T-helper 17 cell (primary cell): ENCODE data around the gene DDX20. TPM values are rescaled to one million over a fixed set of nuclear protein-coding genes. Genes with fewer than 3 reads are reported as not detected.
A peak's percentile ranks its signal among the peaks of the same experiment; 100 is the strongest.

ENCODE experiments used
- ATAC-seq: fragments of 150-1000 bp; cut with Tn5 transposase; 2 replicates; pipeline ENCODE4 v1.10.0; 2021; ENCODE audit warnings: mild to moderate bottlenecking, moderate library complexity
- DNase-seq, 3 donors: peaks; one replicate each; pipeline versions ENCODE4 v3.0.0 to v3.0.0-alpha.2; 2020 to 2021
- H3K9me3 ChIP-seq: one replicate; pipeline ENCODE4 v1.7.0; 2013; ENCODE audit warnings: low read length, mild to moderate bottlenecking; ENCODE audit not compliant: control insufficient read depth, poor library complexity, severe bottlenecking
- H3K27ac Mint-ChIP-seq: one replicate; pipeline ENCODE4 v1.8.0; 2022; ENCODE audit warnings: mild to moderate bottlenecking, moderate library complexity, mixed read lengths
- H3K27me3 Mint-ChIP-seq: one replicate; pipeline ENCODE4 v1.8.0; 2022; ENCODE audit warnings: mixed read lengths
- H3K36me3 Mint-ChIP-seq: one replicate; pipeline ENCODE4 v1.8.0; 2022; ENCODE audit warnings: low read depth, mixed read lengths
- H3K4me1 Mint-ChIP-seq: one replicate; pipeline ENCODE4 v1.8.0; 2022; ENCODE audit warnings: mild to moderate bottlenecking, mixed read lengths
- H3K4me3 Mint-ChIP-seq: one replicate; pipeline ENCODE4 v1.8.0; 2022; ENCODE audit warnings: mild to moderate bottlenecking, moderate library complexity, mixed read lengths
- total RNA-seq, 4 donors: library from RNA in 2 of 4; stranded (reverse) in 2 of 4; gene quantifications; one replicate each; pipeline ENCODE4 v1.2.3 and lab custom pipeline; 2022 to 2026

The DDX20 gene, protein sequence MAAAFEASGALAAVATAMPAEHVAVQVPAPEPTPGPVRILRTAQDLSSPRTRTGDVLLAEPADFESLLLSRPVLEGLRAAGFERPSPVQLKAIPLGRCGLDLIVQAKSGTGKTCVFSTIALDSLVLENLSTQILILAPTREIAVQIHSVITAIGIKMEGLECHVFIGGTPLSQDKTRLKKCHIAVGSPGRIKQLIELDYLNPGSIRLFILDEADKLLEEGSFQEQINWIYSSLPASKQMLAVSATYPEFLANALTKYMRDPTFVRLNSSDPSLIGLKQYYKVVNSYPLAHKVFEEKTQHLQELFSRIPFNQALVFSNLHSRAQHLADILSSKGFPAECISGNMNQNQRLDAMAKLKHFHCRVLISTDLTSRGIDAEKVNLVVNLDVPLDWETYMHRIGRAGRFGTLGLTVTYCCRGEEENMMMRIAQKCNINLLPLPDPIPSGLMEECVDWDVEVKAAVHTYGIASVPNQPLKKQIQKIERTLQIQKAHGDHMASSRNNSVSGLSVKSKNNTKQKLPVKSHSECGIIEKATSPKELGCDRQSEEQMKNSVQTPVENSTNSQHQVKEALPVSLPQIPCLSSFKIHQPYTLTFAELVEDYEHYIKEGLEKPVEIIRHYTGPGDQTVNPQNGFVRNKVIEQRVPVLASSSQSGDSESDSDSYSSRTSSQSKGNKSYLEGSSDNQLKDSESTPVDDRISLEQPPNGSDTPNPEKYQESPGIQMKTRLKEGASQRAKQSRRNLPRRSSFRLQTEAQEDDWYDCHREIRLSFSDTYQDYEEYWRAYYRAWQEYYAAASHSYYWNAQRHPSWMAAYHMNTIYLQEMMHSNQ
- total RNA-seq = 10 to 100 TPM; 20.6 to 24.7 TPM
- total RNA-seq (lab: John Stamatoyannopoulos, UW) = 74.4 to 98.6 reads per million in 2 donors

GRCh38 chr1:111755331-111756123, at the start of gene DDX20:
Gene DDX20 (plus strand): TSS chr1:111755901. CDS start chr1:111755925, 24 bp downstream.
- peaks cover 5% of the 10 kb centered on the region for H3K36me3 Mint-ChIP-seq
- H3K9me3 ChIP-seq = no peaks in the 10 kb centered on the region
- peak within 1 kb of the TSS; percentile 98 for H3K27ac Mint-ChIP-seq
- H3K4me1 Mint-ChIP-seq = peaks cover 28% of the 10 kb centered on the region
- H3K4me3 Mint-ChIP-seq = peak within 1 kb of the TSS; percentile 99
- ATAC-seq (peak; percentile 90), DNase-seq (peak; percentile 90 to 92 (median 92))
- no peaks in the 10 kb centered on the region for H3K27me3 Mint-ChIP-seq

DNA sequence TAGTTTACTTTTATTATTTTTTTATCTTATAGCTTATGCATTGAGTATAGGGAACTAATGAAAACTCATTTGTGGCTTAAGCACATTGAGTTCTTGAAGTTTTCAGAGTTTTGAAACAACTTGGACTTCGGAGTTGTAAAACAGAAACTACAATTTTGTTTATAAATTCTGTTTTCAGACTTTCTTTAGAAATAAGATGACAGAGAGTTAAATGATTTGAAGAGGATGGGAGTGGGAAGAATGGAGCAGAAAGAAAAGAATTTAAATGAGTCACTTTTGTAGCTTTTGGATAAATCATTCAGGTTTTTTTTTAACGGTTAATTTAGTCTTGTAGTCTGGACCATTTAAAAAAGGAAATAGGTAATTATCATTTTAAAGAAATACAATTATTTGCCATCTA, 48.8 kb upstream of the DDX20 start:
- DNase-seq = no peak
- Mint-ChIP-seq H3K4me3 (no peak overlapping the region), H3K27ac (peak overlapping the region; percentile 89), H3K36me3 (peaks cover 5% of the 10 kb centered on the region), H3K4me1 (peaks cover 11% of the 10 kb centered on the region), H3K27me3 (no peaks in the 10 kb centered on the region)
- ATAC-seq = no peak
- H3K9me3 ChIP-seq = no peaks in the 10 kb centered on the region

DNA sequence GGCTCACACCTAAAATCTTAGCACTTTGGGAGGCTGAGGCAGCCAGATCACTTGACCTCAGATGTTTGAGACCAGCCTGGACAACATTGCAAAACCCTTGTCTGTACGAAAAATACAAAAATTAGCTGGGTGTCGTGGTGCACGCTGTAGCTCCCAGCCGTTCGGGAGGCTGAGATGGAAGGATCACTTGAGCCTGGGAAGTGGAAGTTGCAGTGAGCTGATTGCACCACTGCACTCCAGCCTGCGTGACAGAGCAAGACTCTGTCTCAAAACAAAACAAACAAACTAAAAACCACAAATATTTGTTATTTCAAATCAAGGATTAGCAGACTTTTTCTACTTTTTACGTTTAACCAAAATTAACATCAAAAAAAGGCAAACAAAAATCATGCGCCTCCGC, 47.8 kb upstream of the DDX20 start:
- peaks cover 5% of the 10 kb centered on the region for H3K36me3 Mint-ChIP-seq
- no peaks in the 10 kb centered on the region for H3K9me3 ChIP-seq
- peak overlapping the region; percentile 89 for H3K27ac Mint-ChIP-seq
- ATAC-seq (no peak), DNase-seq (no peak)
- no peak overlapping the region for H3K4me3 Mint-ChIP-seq
- peaks cover 11% of the 10 kb centered on the region for H3K4me1 Mint-ChIP-seq
- H3K27me3 Mint-ChIP-seq = no peaks in the 10 kb centered on the region

GRCh38 chr1:111709986-111710385, 45.7 kb upstream of the DDX20 start:
- DNase-seq (no peak), ATAC-seq (no peak)
- no peaks in the 10 kb centered on the region for H3K27me3 Mint-ChIP-seq
- peaks cover 11% of the 10 kb centered on the region for H3K4me1 Mint-ChIP-seq
- H3K4me3 Mint-ChIP-seq = no peak overlapping the region
- no peaks in the 10 kb centered on the region for H3K9me3 ChIP-seq
- peaks cover 5% of the 10 kb centered on the region for H3K36me3 Mint-ChIP-seq
- H3K27ac Mint-ChIP-seq = peak overlapping the region; percentile 89

DNA sequence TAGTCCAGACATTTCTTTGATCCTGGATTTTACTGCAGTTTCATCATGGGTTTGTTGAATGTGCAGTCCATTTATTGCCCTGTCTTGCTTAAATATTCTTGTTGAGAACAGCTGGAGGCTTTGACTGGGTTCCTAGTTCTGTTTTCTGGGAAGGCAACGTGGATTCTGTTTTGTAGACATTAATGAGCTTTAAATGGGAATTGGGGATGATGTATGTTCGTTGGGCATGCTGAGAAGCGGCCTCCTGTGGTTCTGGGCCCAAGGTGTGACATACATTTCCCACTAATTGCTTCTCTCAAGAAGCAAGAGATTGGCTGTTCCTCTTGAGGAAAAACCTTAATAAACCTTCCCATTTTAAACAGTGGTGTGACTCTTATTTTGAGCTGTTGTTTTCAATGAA, 39.4 kb upstream of the DDX20 start:
- Mint-ChIP-seq H3K4me1 (peaks cover 24% of the 10 kb centered on the region), H3K27ac (no peak overlapping the region), H3K27me3 (no peaks in the 10 kb centered on the region), H3K4me3 (no peak overlapping the region), H3K36me3 (peaks cover 9% of the 10 kb centered on the region)
- DNase-seq (no peak), ATAC-seq (no peak)
- no peaks in the 10 kb centered on the region for H3K9me3 ChIP-seq

- Mint-ChIP-seq H3K4me1 (peaks cover 29% of the 10 kb centered on the region), H3K4me3 (no peak overlapping the region), H3K36me3 (peaks cover 9% of the 10 kb centered on the region), H3K27ac (peak overlapping the region; percentile 79), H3K27me3 (no peaks in the 10 kb centered on the region)
- ATAC-seq = no peak
- no peak for DNase-seq
- no peaks in the 10 kb centered on the region for H3K9me3 ChIP-seq
These were observed 38.3 kb upstream of the DDX20 start for GRCh38 chr1:111717450-111717849.

DNA sequence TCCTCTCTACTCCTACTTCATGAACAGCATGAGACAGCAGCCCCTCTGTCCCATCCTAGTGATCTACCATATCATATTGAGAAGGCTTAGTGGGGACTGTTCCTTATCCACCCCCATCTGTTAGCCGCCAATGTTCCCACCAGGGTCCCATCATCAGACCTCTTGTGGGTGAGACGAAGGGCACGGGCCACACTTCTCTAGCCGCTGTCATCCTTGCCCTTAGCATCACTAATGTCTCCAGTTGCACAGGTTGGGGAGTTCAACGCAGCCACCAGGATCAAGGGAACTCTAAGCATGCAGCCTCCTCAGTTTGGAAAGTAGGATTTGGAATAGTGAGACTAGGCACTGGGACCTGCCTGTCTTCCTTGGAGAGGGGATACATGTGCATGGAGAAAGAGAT, 36.6 kb upstream of the DDX20 start:
- H3K27ac Mint-ChIP-seq = peak overlapping the region; percentile 97

DNA sequence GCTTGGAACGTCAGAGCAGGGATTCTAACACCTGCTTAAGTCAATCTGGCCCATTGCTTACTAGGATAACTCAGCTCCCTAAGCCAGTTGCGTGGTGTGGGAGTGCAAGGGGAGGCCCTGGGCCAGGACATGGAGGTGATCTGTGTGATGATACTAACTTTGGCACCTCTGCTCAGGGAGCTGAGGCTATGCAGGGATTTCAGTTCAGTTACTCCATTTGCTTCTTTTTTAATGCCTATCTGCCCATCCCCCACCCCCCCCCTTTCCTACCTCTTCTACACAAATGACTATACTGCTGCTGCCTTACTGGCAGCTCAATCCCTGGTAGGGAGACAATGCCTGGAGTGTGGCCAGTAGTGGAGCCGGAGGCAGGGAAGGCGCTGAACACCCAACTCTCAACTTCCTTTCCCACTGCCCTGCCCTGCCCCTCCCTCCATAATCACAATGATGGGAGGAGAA, 36.0 kb upstream of the DDX20 start:
- no peaks in the 10 kb centered on the region for H3K9me3 ChIP-seq
- Mint-ChIP-seq H3K27ac (peak overlapping the region; percentile 97), H3K4me1 (peaks cover 47% of the 10 kb centered on the region), H3K36me3 (peaks cover 9% of the 10 kb centered on the region), H3K27me3 (no peaks in the 10 kb centered on the region), H3K4me3 (no peak overlapping the region)
- no peak for ATAC-seq
- no peak for DNase-seq

More for the DNA sequence above, 36.6 kb upstream of the DDX20 start:
- no peak for DNase-seq
- Mint-ChIP-seq H3K4me1 (peaks cover 43% of the 10 kb centered on the region), H3K36me3 (peaks cover 9% of the 10 kb centered on the region), H3K4me3 (no peak overlapping the region), H3K27me3 (no peaks in the 10 kb centered on the region)
- no peak for ATAC-seq
- no peaks in the 10 kb centered on the region for H3K9me3 ChIP-seq

DNA sequence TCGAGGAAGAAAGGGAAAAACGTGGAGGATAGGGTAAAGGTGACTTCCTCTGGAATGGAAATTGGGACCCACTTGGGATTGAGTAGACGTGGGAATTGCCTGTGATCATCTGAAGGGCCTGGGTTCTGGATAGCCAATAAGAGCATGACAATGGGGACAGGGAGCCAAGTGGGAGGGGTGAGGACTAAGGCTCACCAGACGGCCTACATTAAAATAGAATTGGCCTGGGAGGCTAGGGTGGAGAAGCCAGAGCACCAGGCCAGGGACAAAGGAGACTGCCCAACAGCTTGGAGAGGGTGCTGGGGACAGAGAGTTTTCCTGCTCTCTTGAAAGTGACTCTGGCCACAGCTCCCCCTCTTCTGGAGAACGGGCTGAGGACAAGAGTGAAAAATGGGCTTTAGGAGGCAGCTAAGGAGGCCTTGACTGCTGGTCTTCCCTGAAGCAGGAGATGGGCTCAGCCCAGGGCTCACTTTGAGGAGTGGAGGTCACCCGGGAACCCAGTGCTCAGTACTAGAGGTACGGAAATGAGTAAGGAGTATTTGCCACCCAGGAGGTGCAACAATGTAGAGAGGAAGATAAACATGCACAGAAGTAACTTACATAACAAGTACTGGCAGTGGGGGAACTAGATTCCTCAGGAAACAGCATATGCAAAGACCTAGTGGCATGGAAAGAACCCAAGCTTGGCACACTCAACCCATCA, 35.3 kb upstream of the DDX20 start:
- Mint-ChIP-seq H3K4me3 (no peak overlapping the region), H3K27ac (peak overlapping the region; percentile 97), H3K4me1 (peaks cover 53% of the 10 kb centered on the region), H3K27me3 (no peaks in the 10 kb centered on the region), H3K36me3 (peaks cover 9% of the 10 kb centered on the region)
- DNase-seq (no peak), ATAC-seq (no peak)
- H3K9me3 ChIP-seq = no peaks in the 10 kb centered on the region

GRCh38 chr1:111720977-111721786, 34.5 kb upstream of the DDX20 start:
- Mint-ChIP-seq H3K36me3 (peaks cover 9% of the 10 kb centered on the region), H3K27ac (peak overlapping the region; percentile 97), H3K27me3 (no peaks in the 10 kb centered on the region), H3K4me1 (peaks cover 53% of the 10 kb centered on the region), H3K4me3 (no peak overlapping the region)
- ATAC-seq (no peak), DNase-seq (no peak)
- H3K9me3 ChIP-seq = no peaks in the 10 kb centered on the region

DNA sequence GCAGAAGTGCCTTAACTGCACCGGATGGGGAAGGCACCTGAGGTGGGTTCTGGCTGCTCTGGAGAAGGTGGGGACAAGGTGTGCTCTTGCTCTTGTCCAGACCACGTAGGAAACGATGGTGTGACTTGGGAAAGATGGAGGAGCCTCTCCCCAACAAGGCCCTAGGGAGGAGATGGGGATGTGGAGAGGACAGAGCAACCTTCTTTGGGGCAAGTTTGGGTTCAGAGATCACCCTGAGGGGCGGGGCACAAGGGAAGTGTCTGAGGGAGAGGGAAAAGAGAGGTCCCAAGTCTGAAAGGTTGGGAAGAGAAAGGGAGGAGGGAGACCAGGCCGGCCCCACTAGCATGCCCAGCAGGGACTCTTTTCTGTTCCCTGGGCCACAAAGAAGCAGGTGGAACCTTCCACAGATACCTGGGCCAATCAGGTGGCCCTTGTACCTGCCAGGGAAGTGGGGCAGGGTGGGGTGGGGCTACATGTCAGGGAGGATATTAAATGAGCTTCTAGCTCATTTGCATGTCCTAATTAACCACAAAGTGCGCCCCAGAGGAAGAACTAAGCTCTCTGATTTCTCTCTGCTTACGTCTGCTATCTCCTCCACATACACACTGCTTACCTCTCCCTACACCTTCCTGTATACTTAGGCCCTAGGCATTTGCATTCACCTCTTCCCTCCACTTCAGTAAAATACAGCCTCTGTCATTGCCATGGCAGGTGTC, 32.5 kb upstream of the DDX20 start:
- no peaks in the 10 kb centered on the region for H3K9me3 ChIP-seq
- peak; percentile 95 for ATAC-seq
- Mint-ChIP-seq H3K36me3 (no peaks in the 10 kb centered on the region), H3K4me3 (peak overlapping the region; percentile 66), H3K27me3 (no peaks in the 10 kb centered on the region), H3K27ac (peak overlapping the region; percentile 97), H3K4me1 (peaks cover 45% of the 10 kb centered on the region)
- DNase-seq = peak in 1 of 3 donors; percentile 53
